ENCODE measurements around the gene CTH.
"Not testable (repeated sequence)": the region's sequence is repeated elsewhere in the genome, so short reads cannot be mapped to it uniquely, and the experiment has no call there.

Gene CTH

GRCh38 chr1:70410604-70411359 is at the start of gene CTH:
Gene CTH (plus strand): TSS chr1:70411268. CDS start chr1:70411416, 148 bp downstream.
- DNase-seq, result peak; percentile 93

- no peak for DNase-seq
These were observed 49.2 kb upstream of the CTH start for GRCh38 chr1:70361727-70362398.

- no peak for DNase-seq
These were observed 46.6 kb upstream of the CTH start for GRCh38 chr1:70364439-70364838.

- DNase-seq, result not testable (repeated sequence)
These were observed 44.6 kb upstream of the CTH start for GRCh38 chr1:70366425-70366952.

- not testable (repeated sequence) for DNase-seq
These were observed 44.1 kb upstream of the CTH start for GRCh38 chr1:70366997-70367396.

- not testable (repeated sequence) for DNase-seq
These were observed 43.7 kb upstream of the CTH start for GRCh38 chr1:70367397-70367796.

- not testable (repeated sequence) for DNase-seq
These were observed 39.5 kb upstream of the CTH start for GRCh38 chr1:70371586-70371985.

GRCh38 chr1:70372426-70372825 is 38.6 kb upstream of the CTH start:
- no peak for DNase-seq

- DNase-seq, result not testable (repeated sequence)
These were observed 37.5 kb upstream of the CTH start for GRCh38 chr1:70373580-70373979.

- DNase-seq, result no peak
These were observed 34.9 kb upstream of the CTH start for GRCh38 chr1:70376196-70376595.

GRCh38 chr1:70382682-70383081 is 28.4 kb upstream of the CTH start:
- no peak for DNase-seq

- no peak for DNase-seq
These were observed 27.6 kb upstream of the CTH start for GRCh38 chr1:70383483-70383882.

- no peak for DNase-seq
These were observed 26.5 kb upstream of the CTH start for GRCh38 chr1:70384542-70384941.

- no peak for DNase-seq
These were observed 25.6 kb upstream of the CTH start for GRCh38 chr1:70385477-70385876.

GRCh38 chr1:70386121-70386520 is 24.9 kb upstream of the CTH start:
- no peak for DNase-seq

- no peak for DNase-seq
These were observed 23.6 kb upstream of the CTH start for GRCh38 chr1:70387507-70387906.

- DNase-seq, result no peak
These were observed 18.4 kb upstream of the CTH start for GRCh38 chr1:70392626-70393025.

GRCh38 chr1:70396607-70397006 is 14.5 kb upstream of the CTH start:
- no peak for DNase-seq

GRCh38 chr1:70397013-70397412 is 14.1 kb upstream of the CTH start:
- no peak for DNase-seq

GRCh38 chr1:70400335-70400734 is 10.7 kb upstream of the CTH start:
- DNase-seq, result no peak

- no peak for DNase-seq
These were observed 9.1 kb upstream of the CTH start for GRCh38 chr1:70401974-70402373.

- no peak for DNase-seq
These were observed 7.3 kb upstream of the CTH start for GRCh38 chr1:70403759-70404158.

- no peak for DNase-seq
These were observed 5.2 kb upstream of the CTH start for GRCh38 chr1:70405780-70406416.

- DNase-seq, result no peak
These were observed 1.9 kb upstream of the CTH start for GRCh38 chr1:70409136-70409535.
